HG03108 (cell line): Measurements from ENCODE around the gene ARL4C.
A peak's percentile ranks its signal among the peaks of the same experiment; 100 is the strongest.

Source experiments
- ATAC-seq: cut with Tn5 transposase; IDR thresholded peaks from one replicate; pipeline ENCODE4 v1.9.1; 2021; ENCODE audit warnings: moderate library complexity; ENCODE audit not compliant: unreplicated experiment

ARL4C gene

DNA sequence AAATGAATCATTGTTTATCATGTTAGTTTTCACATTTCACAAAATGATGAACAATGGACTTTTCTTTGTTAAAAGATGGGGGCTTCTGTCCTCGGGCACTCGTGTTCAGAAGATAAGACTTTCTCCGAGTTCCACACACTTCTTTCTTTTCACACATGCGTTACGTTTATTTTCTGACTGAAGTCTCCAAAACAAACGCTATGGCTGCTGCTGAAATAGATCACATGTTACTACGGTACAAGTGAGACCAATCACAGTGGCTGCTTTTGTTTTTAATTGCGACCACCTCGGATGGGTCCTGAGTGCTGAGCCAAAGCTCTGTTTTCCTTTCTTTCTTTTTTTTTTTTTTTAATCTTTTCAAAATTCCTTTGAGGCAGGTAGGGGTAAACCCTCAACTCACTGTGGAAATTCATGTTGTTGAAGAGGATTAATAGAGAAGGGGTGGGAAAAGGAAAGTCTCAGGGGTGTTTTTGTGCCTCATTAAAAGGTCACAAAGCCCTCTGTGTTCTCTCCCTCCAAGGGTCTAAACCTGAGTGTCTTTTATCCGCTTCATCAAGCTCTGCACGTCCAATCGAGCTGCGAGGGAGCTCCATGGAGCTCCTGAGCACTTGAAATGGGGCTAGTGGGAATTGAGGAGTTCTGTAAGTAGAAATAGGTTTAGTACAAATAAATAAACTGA is 48.2 kb downstream of the ARL4C start:
- ATAC-seq, result no peak

- no peak for ATAC-seq
These were observed 48.9 kb downstream of the ARL4C start for GRCh38 chr2:234447963-234448362.

DNA sequence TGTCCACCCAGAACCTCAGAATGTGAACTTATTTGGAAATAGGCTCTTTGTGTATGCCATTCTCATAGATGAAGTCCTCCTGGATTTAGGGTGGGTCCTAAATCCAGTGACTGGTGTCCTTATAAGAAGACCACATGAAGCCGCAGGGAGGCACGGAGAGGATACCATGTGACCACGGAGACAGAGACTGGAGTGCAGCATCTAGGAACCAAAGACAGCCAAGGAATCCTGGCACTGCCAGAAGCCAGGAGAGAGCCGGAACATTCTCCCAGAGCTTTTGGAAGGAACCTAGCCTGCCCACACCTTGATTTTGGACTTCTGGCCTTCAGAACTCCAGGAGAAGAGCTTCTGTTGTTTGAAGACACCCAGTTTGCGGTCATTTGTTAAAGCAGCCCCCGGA is 49.7 kb downstream of the ARL4C start:
- no peak for ATAC-seq

DNA sequence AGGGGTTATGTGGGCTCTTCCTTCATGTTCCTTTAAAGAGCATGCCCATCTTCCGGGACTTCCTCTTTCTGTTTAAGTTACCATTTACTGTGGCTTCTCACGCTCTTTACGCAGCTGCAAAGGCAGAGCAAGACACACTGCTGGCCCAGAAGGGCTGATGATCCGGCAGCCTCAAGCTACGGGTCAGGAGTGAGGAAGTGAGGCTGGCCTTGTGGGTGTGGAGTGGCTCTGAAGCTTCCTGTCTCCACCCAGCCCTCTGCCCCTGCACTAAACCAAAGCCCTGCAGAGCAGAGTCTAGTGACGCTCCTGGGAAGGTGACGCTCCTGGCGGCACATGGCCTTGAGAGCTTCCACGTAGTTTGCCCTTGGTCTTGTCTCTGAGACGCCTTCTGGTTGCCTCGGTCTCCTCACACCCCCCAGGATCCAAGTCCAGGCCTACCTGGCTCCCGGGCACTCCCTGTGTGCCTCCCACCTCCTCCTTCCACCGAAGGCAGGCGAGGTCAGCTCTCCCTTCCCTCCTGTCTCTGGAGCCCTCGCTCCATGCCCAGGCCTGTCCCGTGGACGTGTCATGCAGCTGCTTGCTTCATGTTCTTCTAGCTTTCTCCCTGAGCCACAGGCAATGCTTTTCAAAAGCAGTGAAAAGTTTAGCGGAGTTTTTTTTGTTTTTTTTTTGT is 50.3 kb downstream of the ARL4C start:
- peak; percentile 91 for ATAC-seq

- ATAC-seq, result no peak
These were observed 52.0 kb downstream of the ARL4C start for GRCh38 chr2:234444893-234445292.

DNA sequence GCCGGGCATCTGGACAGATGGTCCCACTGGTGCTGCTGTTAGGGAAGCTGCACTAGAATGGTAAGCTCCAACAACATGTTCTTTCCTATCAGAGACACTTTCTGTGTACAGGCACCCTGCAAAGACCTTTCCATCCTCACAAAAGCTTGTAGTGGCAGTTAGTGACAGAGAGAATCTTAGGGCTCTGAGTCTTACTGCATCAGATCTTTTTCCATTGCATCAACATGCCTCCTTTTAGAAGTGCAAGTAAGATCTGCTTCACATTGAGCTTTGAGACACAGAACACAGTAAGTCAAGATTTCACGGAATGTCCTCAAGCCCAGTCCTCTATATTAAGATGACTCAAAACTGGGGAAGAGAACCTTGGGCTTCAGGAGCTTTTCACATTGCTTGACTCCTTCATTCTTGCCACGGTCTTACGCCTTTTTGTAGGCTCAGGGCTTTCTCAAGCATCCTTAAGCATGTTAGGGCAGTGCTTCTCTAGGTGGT is 52.6 kb downstream of the ARL4C start:
- no peak for ATAC-seq
